NCI-H128 (cell line): ENCODE measurements around the gene TRMO.

Experiments
- DNase-seq: peaks from one replicate; lab custom pipeline; 2025; ENCODE audit not compliant: unreplicated experiment; lab: John Stamatoyannopoulos, UW

The TRMO gene

GRCh38 chr9:97905228-97905627 lies 17.1 kb downstream of the TRMO start:
- no peak for DNase-seq

GRCh38 chr9:97904725-97905124 lies 17.6 kb downstream of the TRMO start:
- DNase-seq, result no peak

GRCh38 chr9:97903177-97903576 lies 19.1 kb downstream of the TRMO start:
- DNase-seq, result no peak

- DNase-seq, result no peak
These were observed 21.3 kb downstream of the TRMO start for GRCh38 chr9:97900738-97901565.

DNA sequence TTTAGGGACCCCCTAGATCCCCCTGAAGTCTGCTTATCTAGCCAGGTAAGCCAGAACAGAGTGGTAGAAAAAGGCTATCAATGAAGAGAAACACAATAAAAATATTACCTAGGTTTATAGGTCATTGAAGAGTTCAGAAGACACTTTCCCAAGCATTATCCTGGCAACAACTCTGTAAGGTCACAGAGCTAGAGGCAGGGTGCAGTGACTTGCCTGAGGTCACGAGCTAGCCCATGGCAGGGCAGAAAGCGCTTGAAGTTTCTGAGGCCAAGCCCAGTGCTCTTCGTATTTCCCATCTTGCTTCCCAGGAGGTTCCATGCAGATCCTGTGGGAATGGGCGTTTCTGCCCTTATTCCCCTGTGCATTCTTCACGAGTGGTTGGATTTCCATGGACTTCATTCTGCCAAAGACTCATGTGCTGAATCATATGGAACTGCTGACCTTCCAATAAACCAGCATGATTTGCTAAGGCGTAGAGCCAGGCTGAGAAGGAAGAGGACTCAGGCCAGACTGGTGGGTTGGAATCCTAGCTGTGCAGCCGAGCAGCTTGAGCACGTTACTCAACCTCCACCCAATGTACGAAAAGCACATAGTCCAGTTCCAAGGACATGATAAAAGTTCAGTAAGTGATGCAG lies 22.1 kb downstream of the TRMO start:
- no peak for DNase-seq

DNA sequence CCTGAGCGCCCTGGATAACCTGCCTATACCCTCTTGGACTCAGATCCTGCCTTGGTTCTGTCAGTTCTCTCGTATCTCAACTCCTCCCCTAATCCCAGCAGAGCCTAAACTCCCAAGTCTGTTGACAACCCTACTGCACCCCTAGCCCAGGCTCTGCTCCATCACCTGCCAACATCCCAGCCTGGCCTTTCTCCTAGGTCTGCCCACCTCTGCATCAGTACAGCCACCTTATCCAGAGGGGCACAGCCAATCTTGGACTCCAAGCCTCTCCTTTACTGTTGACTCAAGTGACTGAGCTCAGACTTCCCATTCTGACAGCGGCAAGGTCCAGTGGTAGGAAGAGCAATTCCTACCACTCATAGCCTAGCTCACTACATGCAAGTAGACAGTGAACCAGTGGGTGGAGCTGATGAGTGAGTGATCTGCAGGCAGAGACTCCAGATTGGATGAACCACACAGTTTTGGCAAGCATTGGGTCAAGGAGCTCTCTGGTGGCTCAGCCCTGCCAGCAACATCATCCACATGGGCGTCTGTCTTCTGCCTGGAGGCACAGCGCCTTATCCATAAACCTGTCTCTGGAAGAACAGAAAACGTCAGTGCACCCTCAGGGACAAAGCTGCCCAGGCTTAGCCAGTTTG lies 26.5 kb downstream of the TRMO start:
- DNase-seq, result no peak

DNA sequence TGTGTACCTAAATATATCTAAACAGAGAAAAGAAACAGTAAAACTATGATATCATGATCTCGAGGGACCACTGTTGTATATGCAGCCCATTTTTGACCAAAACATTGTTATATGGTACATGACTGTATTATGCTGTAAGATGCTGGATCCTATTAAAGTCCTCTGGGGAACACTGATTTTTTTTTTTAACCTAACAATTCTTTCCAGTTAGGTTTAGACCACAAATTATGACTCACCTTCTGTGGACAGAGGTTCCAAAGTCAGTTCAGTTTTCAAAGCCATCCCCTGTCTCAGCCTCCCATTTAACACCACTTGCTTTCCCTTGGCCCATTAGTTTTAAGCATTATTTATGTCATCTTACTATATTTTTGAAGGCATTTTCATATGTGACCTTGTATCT lies 27.1 kb downstream of the TRMO start:
- no peak for DNase-seq

GRCh38 chr9:97892421-97892820 lies 29.9 kb downstream of the TRMO start:
- DNase-seq, result no peak

- DNase-seq, result no peak
These were observed 30.6 kb downstream of the TRMO start for GRCh38 chr9:97891736-97892135.

DNA sequence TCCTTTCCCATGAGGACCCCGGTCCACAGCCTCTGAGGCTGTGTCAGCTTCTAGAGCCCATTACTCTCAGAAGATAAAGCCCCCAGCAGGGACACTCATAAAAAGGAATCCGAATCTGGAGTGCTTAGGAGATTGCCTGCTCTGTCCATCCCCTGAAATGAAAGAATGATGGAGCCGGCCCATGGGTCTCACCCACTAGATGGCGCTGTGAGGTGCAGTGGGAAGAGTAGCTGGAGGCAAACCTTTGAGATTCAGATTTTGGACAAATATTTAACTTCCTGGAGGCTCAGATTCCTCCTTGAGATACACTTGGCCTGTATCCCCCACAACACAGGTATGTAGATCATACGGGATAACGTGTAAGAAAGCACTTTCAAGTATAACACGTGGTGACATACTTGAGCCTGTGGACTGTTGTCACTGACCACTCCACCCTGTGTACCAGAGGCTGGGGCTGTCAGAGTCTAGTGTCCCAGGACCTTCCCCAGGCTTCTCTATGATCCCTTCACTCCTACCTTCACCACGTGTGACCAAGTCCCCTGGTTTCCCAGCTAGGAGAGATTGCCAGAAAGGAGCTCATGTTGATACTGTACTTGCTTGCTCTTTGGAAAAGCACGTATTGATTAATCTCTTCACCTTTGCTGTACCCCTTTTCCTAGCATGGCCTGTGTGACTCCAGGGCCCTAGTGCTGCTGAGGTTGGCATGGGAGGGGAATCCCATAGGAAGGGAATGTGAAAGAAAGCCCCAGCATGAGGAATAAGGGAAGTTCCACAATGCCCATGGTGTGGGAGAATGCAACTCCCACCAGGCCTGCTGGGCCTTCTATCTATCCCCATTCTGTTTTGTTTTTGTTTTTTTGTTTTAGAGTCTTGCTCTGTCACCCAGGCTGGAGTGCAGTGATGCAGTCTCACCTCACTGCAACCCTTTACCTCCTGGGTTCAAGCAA lies 32.1 kb downstream of the TRMO start:
- DNase-seq, result no peak

DNA sequence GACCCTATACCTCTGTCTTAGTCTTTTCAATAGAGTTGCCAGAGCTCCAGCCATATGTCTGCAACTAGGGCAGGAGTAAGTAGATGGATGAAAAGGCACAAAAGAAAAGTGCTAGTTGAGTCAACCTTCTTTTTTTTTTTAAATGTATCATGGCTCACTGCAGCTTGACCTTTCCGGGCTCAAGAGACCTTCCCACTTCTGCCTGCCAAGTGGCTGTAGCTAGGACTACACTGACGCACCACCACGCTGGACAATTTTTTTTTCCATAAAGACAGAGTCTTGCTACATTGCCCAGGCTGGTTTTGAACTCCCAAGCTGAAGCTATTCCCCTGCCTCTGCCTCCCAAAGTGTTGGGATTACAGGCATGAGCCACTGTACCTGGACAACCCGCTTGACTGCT lies 42.0 kb downstream of the TRMO start:
- no peak for DNase-seq

DNA sequence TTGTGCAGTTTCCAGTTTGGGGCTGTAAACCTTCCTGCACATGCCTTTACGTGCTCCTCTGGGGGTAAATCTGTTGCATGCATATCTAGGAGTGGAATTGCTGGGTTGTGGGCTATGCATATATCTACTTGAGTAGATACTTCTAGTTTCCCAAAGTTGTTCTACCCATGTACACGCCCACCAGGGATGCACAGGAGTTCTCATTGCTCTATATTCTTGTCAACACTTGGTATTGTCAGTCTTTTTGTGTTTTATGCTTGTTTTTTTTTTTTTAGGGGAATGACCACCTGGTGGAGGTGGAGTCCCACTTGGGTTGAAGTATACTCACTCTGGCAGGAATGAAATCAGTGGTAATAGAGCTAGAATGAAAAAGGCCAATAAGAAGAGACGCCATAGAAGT lies 46.2 kb downstream of the TRMO start:
- no peak for DNase-seq

GRCh38 chr9:97875111-97875510 lies 47.2 kb downstream of the TRMO start:
- no peak for DNase-seq

DNA sequence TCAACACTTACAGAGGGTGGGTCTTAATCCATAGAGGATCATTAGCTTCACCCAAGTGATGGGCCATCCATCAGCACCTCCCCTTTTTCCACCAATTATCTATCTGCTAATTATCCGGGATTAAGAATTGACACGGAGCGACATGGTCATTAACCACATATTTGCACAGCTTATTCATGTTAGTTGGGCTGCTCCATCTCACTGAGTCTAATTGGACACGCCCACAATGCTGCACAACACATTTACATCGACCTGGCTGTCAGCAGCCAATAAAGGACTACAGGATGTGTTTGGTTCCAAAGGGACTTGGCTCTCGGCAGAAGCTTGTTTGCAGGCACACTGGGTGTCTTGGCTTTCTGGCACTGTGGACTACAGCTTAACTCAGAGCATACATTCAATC lies 47.7 kb downstream of the TRMO start:
- no peak for DNase-seq

- DNase-seq, result no peak
These were observed 48.4 kb downstream of the TRMO start for GRCh38 chr9:97873882-97874281.

DNA sequence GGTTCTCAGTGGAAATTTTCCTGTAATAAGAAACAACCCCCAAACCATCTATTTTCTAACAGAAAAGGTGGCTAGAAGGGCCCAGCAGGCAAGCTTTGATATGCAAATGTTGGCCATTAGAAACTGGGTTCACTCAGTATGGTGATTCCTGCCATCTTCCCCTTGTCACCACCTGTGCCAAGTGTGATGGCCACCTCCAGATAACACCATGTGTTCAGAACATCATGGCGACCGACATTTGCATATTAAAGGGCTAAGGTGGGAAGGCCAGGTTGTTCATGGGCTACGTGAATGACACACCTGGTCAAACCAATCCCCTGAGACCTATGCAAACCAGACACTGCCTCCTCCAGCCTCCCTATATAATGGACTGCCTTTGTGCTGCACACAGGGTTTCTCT lies 48.9 kb downstream of the TRMO start:
- no peak for DNase-seq

GRCh38 chr9:97868859-97869258 lies 53.4 kb downstream of the TRMO start:
- DNase-seq, result no peak

- no peak for DNase-seq
These were observed 55.5 kb downstream of the TRMO start for GRCh38 chr9:97866848-97867247.

DNA sequence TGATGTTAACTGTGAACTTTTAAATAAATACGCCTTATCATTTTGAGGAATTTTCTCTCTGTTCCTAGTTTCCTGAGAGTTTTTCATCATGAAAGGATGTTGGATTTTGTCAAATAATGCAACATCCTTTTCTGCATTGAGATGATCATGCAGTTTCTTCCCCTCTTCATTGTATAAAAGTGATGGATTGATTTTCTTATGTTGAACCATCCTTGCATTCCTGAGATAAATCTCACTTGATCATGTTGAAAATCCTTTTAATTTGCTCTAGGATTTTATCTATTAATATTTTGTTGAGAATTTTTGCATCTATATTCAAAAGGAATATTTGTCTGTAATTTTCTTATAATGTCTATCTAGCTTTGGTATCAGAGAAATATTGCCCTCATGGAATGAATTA lies 56.0 kb downstream of the TRMO start:
- no peak for DNase-seq

- DNase-seq, result no peak
These were observed 57.9 kb downstream of the TRMO start for GRCh38 chr9:97864396-97864795.

DNA sequence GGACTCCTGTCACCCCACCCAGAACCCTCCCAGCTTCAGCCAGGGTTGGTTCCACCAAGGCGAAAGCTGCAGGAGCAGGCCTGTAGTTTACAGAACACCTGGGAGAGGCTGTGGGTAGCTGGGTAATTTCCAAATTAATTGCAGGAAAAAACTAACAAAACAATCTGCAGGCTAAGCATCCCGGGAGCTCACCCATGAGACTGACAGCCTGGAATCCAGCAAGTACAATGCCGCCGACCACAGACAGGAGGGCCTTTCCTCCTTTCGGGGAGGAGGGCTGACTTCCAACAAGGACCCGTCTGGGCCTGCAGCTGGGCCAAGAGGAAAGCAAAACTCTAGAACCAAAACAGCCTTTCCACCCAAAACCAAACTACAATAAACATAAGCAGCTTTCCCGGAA lies 59.0 kb downstream of the TRMO start:
- no peak for DNase-seq
